ENCODE measurements around the gene TRIM29.

TRIM29 gene

GRCh38 chr11:120122924-120123683, 14.8 kb downstream of the TRIM29 start:
- no peak for DNase-seq (ENCODE audit: low read depth in 2 of 2)

- no peak for DNase-seq (ENCODE audit: low read depth in 2 of 2)
These were observed 15.9 kb downstream of the TRIM29 start for GRCh38 chr11:120121914-120122473.

GRCh38 chr11:120121336-120121735, 16.6 kb downstream of the TRIM29 start:
- DNase-seq (ENCODE audit: low read depth in 2 of 2) = no peak

- no peak for DNase-seq (ENCODE audit: low read depth in 2 of 2)
These were observed 17.0 kb downstream of the TRIM29 start for GRCh38 chr11:120120805-120121335.

- no peak for DNase-seq (ENCODE audit: low read depth in 2 of 2)
These were observed 18.8 kb downstream of the TRIM29 start for GRCh38 chr11:120119121-120119520.

- no peak for DNase-seq (ENCODE audit: low read depth in 2 of 2)
These were observed 19.9 kb downstream of the TRIM29 start for GRCh38 chr11:120117991-120118390.

- DNase-seq (ENCODE audit: low read depth in 2 of 2) = no peak
These were observed 20.9 kb downstream of the TRIM29 start for GRCh38 chr11:120116966-120117365.

GRCh38 chr11:120115272-120116000, 22.5 kb downstream of the TRIM29 start:
- DNase-seq (ENCODE audit: low read depth in 2 of 2) = no peak

GRCh38 chr11:120112174-120112796, 25.6 kb downstream of the TRIM29 start:
- DNase-seq (ENCODE audit: low read depth in 2 of 2) = no peak

GRCh38 chr11:120109531-120109930, 28.4 kb downstream of the TRIM29 start:
- DNase-seq (ENCODE audit: low read depth in 2 of 2) = no peak

GRCh38 chr11:120108785-120109168, 29.1 kb downstream of the TRIM29 start:
- no peak for DNase-seq (ENCODE audit: low read depth in 2 of 2)

- DNase-seq (ENCODE audit: low read depth in 2 of 2) = peak; percentile 1 to 6
These were observed 29.6 kb downstream of the TRIM29 start for GRCh38 chr11:120108154-120108784.

- no peak for DNase-seq (ENCODE audit: low read depth in 2 of 2)
These were observed 30.2 kb downstream of the TRIM29 start for GRCh38 chr11:120107692-120108091.

- no peak for DNase-seq (ENCODE audit: low read depth in 2 of 2)
These were observed 31.4 kb downstream of the TRIM29 start for GRCh38 chr11:120106354-120107150.

- no peak for DNase-seq (ENCODE audit: low read depth in 2 of 2)
These were observed 32.3 kb downstream of the TRIM29 start for GRCh38 chr11:120105576-120105975.

GRCh38 chr11:120104041-120104565, 33.8 kb downstream of the TRIM29 start:
- DNase-seq (ENCODE audit: low read depth in 2 of 2) = no peak

- DNase-seq (ENCODE audit: low read depth in 2 of 2) = no peak
These were observed 35.1 kb downstream of the TRIM29 start for GRCh38 chr11:120102864-120103122.

GRCh38 chr11:120102050-120102863, 35.7 kb downstream of the TRIM29 start:
- DNase-seq (ENCODE audit: low read depth in 2 of 2) = no peak

GRCh38 chr11:120098503-120099020, 39.4 kb downstream of the TRIM29 start:
- DNase-seq (ENCODE audit: low read depth in 2 of 2) = no peak

All from fibroblast of skin of left biceps (primary cell).